ENCODE results near the gene CELF4.

The CELF4 gene

DNA sequence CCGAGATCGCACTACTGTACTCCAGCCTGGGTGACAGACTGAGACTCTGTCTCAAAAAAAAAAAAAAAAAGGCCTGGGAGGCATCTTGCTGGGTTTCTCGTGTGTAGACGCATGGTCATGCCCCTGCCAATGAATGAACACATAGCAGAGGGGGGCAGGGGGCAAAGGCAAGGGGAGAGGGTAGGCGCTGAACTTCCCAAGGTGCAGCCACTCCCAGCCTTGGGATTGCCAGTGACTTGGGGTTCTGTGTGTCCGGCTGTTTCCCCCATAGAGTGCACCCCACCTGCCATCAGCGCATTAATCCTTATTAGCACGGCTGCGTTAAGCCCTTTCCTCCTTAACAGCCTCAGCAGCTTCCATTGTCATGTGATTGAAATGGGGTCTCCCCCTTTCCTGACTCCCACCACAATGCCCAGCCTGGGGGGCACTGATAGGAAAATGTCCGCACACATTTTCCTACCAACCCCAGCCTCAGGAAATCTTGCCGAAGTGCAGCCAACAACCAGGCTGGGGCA, 225.8 kb downstream of the CELF4 start:
- DNase-seq, result no peak

DNA sequence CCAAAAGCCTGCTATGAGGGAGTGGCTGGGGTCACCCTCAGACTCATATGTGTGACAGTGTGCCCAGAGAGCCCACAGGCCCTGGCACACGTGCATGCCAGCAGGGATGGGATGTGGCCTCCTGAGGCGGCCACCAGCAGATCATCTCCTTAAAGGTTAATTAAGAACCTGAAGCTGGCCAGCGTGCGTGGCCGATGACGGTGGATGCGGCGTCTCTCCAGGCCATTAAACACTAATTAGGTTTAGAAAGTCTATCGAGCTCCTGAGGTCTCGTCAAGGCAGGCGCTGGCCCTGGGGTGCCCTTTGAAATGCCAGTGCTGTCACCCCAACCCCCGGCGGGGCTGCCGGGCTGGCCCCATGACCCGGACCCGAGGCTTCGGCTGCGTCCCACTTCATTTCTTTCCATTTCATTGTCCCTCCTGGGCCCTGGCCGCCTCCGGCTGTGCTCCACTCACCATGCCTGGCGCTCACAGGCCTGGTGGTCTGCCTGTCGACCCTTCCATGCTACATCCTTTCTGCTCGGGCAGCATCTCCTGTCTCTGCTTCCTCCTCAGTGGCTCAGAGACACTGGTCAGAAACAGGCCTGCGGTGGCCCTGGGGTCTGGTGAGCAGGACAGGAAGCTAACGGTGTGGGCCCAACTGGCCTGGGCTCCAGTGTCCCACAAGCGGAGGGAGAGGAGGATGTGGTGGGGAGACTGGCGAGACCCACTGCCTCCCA, 228.9 kb downstream of the CELF4 start:
- no peak for DNase-seq

DNA sequence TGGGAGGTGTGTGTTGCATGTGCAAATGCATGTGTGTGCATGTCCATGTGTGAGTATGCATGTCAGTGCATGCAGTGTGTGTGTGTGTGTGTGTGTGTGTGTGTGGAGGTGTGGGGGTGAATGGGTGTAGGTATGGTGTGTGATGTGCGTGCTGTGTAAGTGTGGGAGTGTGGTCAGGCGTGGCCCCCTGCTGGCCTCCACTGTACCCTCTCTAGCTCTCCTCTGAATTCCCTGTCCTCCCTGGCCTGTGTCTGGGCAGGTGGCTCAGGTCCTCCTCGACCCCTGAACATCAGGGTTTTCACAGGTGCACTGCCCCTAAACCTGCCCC, 230.2 kb downstream of the CELF4 start:
- no peak for DNase-seq

DNA sequence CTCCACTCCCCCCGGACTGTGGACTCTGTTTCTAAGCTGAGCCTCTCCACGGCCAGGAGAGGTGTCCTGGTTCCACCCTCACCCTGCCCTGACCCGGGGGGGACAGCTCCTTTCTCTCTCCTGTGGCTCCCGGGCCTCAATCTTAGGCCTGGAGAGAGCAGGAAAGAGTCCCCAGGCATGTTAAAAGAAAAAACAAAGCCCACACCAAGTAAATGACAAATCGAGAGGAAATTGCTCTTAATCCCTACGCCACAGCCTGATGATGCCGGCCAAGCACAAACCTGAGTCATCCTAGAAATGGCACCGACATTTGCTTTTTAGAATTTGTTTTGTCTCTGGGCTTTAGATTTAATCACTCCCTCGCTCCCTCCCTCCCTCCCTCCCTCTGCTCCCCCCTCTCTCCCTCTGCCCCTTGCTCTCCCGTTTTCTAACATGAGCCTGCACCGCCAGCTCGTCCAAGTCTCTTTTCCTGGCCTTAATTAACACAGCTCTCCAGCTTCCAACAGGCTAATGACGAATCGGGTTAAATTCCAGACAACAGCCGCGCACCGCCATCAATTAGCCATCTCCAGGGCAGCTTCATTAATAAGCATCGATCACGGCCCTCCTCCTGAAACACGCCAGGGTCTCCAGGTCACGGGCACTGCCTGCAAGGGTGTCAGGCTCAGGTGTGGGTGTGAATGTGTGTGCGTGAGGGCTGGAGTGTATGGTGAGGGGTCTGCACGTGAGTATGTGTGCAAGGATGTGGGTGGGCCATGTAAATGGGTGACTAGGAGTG, 230.8 kb downstream of the CELF4 start:
- DNase-seq, result no peak

DNA sequence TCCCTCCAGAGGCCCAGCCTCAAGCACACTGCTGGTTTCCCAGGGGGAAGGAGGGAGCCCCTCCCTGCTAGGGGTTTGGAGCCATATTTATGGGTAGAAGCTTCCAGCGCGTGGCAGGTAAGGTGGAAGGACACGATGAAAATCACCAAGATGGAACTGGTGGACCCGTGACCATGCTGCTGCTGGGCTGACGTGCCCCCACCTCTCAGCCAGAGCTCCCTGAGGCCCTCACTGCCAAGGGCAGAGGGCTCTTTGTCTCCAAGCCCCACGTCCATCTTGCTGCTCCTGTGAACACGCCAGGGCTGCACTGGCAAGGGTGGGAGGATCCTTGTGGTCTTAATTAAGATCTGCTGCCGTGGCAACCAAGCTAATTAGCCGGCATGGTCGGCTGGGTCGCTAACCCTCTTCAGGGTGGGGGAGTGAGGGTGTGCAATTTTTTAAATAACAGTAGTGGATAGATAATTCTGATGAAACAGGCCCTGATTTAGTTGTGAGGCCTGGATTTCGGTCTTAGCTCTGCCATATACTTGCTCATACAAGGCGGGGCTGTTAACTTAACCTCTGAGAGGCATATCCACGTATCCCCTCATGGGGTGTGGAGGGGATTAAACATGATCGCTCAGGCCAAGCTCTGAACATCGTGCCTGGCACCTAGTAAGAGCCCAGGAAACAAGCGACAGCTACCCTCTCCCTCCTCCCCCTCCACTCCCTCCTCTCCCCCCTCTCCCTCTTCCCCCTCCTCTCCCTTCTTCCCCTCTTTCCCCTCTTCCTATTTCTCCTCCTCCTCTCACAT, 232.8 kb downstream of the CELF4 start:
- DNase-seq, result no peak

DNA sequence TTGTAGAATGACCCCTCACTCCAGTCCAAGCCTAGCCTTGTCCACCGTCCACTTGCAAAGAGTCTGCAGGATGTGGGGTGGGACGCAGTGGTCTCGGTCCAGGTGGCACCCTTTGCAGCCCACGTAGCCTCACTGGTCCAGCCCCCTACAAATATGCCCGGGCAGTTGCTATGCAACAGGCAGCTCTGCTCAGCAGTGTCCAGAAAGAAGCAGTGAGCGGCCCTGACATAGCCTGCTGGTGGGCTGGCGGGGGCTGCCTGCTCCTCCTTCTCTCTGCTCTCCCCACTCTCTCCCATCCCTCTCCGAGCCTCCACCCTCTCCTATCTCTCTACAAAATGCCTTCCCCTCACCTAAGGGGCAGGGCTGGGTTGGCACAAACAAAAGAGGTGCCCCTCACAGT, 233.4 kb downstream of the CELF4 start:
- no peak for DNase-seq

DNA sequence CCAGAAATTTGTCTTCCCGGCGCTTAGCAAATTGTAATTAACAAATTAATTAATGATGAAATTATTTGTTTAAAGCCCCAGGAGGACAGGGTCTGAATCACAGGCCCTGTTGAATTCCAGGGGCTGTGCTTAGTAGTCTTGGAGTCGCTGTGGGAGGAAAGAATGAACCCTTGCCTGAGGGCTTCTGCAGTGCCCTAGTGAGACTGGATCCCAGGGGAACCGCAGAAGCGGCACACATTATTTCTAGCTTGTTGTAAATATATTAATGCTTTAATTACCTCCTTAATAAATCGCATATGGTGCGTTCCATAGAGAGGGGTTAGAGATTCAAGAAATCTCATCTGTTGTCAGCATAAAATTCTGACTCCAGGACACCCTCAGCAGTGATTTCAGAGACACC, 235.4 kb downstream of the CELF4 start:
- no peak for DNase-seq

DNA sequence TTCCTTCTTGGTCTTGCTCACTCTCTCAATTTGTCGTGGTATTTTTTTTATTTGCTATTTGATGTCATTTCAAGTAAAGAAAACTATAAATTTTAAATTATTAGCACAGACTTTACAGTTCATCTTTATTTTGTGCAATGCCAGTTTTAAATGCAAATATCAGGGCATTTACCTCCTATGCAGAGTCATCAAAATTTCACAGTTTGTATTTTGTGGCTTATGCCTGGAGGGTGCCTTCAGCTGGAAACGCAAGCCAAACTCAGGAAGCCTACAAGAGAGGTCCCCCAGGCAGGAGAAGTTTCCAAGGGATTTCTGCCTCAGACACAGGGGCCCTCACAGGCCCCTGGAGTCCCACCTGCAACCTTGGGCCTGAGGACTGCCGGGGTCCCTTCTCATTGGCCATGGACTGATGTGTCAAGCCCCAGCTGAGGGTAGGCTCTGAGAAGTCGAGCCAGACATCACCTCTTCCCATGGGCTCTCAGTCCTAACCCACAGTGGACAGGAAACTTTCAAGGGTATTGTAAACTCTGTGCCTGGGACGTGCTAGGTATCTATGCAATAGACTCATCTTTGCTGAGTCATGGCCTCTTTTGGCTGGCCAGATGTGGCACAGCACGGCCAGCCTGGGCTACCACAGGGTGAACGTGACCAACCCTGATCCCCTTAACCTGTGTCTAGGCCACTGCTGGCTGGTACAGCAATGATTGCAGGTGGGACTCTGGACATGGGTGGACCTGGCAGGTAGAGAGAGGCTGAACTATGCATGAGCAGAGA, 236.5 kb downstream of the CELF4 start:
- DNase-seq, result no peak

DNA sequence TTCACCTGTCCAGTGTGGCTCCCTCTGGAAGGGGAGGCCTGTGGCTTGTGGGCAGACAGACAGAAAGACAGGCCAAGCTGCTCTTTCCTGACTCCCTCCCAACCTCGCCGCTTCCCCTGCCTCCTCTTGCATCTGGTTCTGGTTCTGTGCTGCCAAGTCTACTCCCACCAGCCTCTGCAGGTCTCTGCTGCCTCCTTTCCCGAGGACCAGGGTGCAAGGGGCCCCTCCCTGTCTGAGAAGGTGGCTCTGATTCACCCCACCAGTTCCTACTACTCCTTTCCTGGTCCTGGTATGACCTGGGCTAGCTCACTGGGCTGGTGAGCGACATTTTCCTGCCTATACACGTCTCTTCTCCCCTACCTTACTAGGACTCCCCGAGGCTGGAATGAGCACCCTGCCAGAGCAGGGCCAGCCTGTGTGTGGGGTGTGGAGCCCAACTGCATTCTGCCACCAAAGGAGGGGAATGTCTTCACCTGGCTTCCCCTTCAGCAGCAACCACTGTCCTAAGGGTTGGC, 238.5 kb downstream of the CELF4 start:
- DNase-seq, result no peak

DNA sequence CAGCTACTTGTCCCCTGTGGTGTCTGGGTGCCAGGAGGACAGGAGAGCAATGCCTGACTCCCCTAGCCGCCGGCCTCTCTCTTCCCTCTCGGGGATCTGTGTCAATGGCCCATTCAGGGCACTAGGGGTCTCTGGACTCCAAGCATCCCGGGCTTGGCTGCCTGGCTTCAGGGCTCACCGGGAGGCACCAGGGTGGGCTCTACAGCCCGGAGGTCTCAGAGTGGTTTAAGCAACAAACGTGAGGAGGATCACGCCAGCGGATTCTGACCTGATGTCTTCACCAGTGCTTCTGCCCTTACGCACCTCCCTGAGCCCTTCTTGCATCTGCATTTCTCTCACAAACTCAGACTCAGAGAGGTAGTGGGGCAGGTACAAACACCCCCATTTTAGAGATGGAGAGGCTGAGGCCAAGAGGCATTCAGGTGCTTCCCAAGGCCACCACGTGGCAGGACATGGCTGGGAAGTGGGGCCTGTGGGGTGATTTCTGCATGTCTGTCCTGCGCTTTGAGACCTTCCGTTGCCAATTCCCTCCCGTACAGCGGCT, 243.0 kb downstream of the CELF4 start:
- DNase-seq, result no peak

DNA sequence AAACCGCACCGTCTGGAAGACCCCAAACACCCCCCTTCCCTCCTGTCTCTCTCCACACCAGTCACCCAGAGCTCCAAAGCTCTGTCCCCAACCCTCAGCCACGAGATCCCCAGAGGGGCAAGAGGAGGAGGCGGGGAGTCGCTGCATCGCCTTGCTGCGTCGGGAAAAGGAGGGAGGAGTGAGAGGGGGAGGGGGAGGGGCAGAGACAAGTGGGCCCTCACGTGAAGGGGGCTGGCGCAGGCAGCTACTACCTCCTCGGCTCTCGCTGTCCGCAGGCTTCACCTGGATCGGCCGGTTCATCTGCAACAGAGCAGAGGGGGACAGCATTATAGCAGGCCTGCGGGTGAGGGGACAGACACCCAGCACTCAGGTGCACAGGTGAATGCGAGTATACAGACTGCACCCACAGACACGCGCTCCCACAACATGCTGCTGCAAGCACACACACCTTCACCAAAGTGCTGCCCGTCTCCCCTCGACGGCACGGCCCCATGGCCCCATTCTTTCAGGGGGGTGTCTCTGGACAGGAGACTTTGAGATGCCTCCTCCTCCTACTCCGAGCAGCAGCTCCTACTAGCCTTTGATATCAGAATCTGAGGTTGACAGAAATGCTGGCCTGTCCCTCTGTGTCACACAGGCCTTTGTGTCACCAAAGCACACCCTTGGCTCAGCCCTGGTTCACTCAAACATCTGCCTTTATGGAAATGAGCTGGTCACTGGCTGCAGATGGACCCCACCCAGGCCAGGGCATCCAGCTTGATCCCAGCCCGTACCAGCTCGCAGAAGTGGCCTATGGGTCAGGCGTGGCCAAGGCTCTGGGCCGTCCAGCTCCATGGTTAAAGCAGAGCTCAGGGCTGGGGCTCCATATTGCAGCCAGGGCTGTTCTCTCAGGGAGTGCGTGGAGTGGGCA, 243.8 kb downstream of the CELF4 start:
- DNase-seq, result no peak

DNA sequence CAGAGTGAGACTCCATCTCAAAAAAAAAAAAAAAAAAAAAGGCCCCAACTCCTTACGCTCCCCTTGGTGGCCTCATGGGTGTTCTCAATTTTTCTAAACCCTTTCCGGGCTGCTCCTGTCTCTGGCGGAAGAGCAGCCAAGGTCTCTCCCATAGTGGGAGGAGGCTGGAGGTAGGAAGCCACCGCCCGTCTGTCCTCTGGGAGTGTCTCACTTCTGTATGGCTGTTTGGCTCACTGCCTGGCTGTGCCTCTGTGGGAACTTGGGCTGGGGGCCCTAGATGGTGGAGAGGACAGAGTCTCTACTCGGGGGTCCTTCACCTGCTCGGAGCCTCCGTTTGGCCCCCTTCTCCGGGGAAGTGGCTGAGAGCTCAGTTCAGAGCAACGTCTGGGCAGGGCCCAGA, 245.3 kb downstream of the CELF4 start:
- no peak for DNase-seq

DNA sequence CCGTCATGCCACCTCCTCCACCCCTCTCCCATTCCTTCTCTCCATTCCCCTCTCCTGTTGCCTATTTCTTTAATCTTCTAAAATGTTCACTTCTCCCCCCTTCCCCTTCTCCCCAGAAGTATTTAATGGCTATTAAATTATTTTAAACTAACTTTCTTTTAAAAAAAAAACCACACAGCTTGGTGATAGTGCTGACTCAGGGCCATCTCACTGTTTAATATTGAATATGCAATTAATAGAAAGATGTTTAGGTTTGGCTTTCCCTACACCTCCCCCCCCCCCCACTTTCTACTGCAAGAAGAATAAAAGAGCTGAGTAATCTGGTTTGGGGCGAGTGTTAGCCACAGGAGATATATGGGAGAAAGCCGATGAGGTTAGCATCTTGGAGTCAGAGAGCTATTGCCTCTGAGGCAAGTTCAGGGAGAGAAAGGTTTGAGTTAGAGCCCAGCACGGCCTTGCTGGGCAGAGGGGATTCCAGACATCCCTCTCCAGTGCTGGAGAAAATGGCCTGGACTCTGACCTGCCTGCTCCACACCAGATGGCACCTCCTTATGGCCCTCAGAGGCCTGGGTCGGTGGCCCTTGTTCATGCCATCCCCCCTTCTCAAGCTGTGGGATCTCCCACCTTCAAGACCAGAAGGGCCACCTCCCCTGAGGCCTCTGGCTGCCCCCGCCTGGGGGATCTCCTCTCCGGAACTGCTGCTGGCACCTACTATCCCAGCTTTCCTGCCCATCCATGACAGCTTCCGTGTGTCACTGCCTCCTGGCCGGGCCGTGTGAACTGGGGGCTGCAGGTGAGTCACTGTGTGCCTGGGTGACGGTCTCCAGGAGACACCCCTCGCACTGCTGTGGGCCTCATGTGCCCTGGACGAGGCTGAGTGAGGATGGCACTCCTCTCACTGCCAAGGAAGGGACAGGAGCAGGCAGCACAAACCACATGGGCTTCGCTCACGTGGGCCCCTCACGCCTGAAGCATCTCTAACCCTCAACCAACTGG, 246.9 kb downstream of the CELF4 start:
- DNase-seq, result no peak

DNA sequence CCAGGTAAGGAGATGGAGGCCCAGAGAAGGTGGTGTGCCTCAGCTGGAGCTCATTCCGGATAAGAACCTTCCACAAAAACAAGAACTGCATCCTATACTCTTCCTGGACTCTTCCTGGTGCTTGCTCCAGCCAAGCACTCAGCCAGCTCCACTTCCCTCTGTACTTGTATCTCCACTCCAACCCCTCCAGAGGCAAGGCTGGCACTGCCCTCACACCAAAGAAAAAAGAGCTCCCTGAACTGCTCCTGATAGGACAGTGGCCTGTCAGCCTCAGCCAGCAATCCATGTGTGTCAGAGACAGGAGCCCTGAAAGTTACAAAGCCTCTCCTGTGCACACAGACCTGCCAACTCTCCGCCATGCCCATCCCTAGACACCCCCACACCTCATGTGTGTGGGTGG, 248.1 kb downstream of the CELF4 start:
- DNase-seq, result no peak

DNA sequence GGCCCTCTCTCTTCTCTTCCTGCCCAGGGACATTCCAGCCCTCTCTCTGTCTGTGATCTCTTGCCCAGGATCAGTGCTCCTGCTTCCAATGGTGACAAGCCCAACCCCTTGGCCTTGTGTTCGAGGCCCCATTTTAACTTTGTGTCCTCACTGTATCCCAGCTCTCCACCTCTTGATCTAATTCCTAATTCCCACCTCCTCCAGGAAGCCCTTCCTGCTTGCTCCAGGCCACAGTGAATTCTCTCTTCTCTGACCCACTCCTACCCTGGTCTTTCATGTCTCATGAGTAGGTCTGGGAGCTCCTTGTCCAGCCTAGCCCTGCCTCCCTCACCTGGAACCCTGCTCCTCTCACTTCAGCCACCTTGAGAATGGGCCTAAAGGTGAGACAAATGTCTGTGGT, 249.1 kb downstream of the CELF4 start:
- no peak for DNase-seq

DNA sequence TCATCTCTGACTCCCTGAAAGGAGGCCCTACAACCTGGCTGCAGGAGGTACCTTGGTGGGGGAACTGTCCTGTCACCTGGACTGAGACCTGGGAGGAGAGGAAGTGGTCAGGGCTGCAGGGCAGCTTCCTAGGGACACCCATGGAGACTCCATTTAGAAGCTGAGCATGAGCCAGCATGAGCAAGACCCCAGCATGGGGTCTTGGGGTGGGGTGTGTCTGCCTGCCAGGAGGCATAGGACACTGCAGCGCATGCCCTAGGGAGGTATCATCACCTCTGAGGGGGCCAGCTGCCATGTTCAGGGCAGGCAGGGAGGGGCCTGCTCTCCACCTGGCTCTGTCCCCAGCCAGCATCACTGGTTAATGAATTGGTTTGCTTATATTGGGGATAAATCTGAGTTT, 249.7 kb downstream of the CELF4 start:
- no peak for DNase-seq

DNA sequence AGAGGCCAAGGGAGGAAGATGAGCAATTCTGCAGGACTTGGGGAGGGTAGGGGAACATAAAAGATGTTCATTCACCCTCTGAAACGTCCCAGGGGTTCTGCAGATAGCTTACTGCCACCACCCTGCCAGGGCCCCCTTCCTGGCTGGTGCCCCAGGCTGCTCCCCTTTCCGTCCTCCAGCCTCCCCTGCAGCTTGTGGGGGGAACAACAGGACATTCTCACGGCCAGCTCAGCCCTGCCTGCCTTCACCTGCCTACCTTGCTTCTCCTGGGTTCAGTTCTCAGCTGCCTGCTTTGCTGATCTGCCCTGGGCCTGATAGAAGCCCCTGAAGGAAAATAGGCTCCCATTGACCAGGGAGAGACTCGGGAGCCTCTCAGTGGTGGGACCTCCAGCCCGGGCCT, 251.1 kb downstream of the CELF4 start:
- DNase-seq, result no peak

DNA sequence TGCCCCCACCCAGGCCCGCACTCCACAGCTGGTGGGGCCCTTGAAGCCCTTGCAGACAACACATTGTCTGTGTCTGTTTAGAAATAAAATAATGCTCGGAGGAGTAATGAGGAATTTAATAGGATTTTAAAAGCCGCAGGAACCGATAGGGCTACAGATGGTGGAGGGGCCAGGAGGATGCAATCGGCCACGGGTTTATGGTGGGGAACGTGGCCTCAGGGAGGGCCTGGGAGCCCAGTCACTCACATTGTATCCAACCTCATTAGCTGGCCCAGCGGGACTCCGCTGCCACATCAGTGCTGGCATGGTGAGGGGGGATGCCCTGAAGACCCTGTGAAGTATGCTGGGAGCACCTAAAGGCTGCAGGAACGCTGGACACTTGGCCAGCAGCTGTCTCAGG, 252.0 kb downstream of the CELF4 start:
- no peak for DNase-seq

DNA sequence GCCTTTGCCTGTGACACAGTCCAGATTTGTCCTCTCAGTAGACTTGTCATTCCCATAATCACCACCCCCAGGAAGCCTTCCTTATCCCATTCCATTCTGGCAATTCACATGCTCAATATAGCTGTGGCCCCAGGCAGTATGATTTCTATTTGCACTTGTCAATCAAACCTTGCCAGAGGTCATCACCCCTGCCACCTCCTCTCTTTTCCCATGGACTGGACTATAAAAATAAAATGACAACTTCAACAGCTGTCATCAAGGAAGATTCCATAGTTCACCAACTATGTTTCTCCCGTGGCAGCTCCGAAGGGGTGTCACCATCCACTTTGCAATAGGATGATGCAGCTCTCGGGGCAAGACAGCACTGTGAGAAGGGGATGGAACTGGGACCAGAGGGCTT, 255.7 kb downstream of the CELF4 start:
- no peak for DNase-seq

DNA sequence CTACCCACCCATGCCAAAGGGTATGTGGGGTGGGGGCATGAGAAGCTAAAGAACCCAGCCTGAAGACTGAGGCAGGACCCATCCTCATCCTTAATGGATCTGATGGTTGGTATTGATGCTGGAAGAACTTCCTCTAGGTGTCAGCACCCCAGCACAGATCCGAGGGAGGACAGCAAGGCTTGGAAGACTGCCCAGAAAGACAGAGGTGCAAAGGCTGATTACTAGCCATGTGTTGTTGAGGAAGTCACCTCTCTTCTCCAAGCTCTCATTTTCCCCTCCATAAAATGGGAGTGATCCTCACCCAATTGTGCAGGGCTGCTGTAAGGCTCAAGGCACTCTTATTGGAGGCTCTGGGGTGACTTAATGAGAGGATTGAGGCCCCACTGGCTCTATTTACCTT, 256.5 kb downstream of the CELF4 start:
- DNase-seq, result no peak
